Urothelium cell line (cell line): Measurements from ENCODE around the gene NAE1.
"Not testable (repeated sequence)": the region's sequence is repeated elsewhere in the genome, so short reads cannot be mapped to it uniquely, and the experiment has no call there.

ENCODE experiments used
- DNase-seq: peaks from one replicate; pipeline ENCODE4 v3.0.0; 2011; ENCODE audit warnings: low spot score, mixed read lengths
- FAIRE-seq: peaks from 2 replicates; lab custom pipeline; 2011; peaks lifted over from hg19 to GRCh38; lab: Jason Lieb, UNC

Gene NAE1

GRCh38 chr16:66830422-66831404 is at the start of gene NAE1:
NAE1 (minus strand) TSS chr16:66830976; CDS start chr16:66830899, 77 bp downstream.
- DNase-seq (peak; percentile 97), FAIRE-seq (no peak)

GRCh38 chr16:66878067-66878466 is 47.3 kb upstream of the NAE1 start:
- FAIRE-seq (no peak), DNase-seq (no peak)

GRCh38 chr16:66874079-66874775 is 43.5 kb upstream of the NAE1 start:
- FAIRE-seq (peak; percentile 20), DNase-seq (no peak)

- DNase-seq (no peak), FAIRE-seq (peak; percentile 9)
Measured at GRCh38 chr16:66873685-66874055, 42.9 kb upstream of the NAE1 start.

GRCh38 chr16:66872943-66873684 is 42.3 kb upstream of the NAE1 start:
- peak; percentile 56 for FAIRE-seq
- DNase-seq = peak; percentile 95

- DNase-seq (no peak), FAIRE-seq (no peak)
Measured at GRCh38 chr16:66872559-66872942, 41.8 kb upstream of the NAE1 start.

- DNase-seq (no peak), FAIRE-seq (no peak)
Measured at GRCh38 chr16:66871840-66872239, 41.1 kb upstream of the NAE1 start.

GRCh38 chr16:66871363-66871762 is 40.6 kb upstream of the NAE1 start:
- FAIRE-seq, DNase-seq: not testable (repeated sequence)

GRCh38 chr16:66869424-66869823 is 38.6 kb upstream of the NAE1 start:
- no peak for DNase-seq
- no peak for FAIRE-seq

GRCh38 chr16:66863707-66864106 is 32.9 kb upstream of the NAE1 start:
- FAIRE-seq = no peak
- no peak for DNase-seq

- DNase-seq (no peak), FAIRE-seq (no peak)
Measured at GRCh38 chr16:66862023-66862520, 31.3 kb upstream of the NAE1 start.

GRCh38 chr16:66859397-66860068 is 28.8 kb upstream of the NAE1 start:
- FAIRE-seq = no peak

GRCh38 chr16:66858740-66859396 is 28.1 kb upstream of the NAE1 start:
- DNase-seq = peak; percentile 88
- FAIRE-seq = peak; percentile 87

More at GRCh38 chr16:66859397-66860068, 28.8 kb upstream of the NAE1 start:
- DNase-seq = no peak

GRCh38 chr16:66857437-66857836 is 26.7 kb upstream of the NAE1 start:
- FAIRE-seq (no peak), DNase-seq (no peak)

GRCh38 chr16:66856801-66857200 is 26.0 kb upstream of the NAE1 start:
- FAIRE-seq (no peak), DNase-seq (no peak)

- FAIRE-seq (no peak), DNase-seq (no peak)
Measured at GRCh38 chr16:66856184-66856730, 25.5 kb upstream of the NAE1 start.

GRCh38 chr16:66853261-66854139 is 22.7 kb upstream of the NAE1 start:
- DNase-seq (no peak), FAIRE-seq (no peak)

GRCh38 chr16:66851166-66851964 is 20.6 kb upstream of the NAE1 start:
- FAIRE-seq (no peak), DNase-seq (no peak)
